Common myeloid progenitor, CD34-positive (primary cell): ENCODE measurements around the gene GIT2.

Experiments used
- CTCF ChIA-PET: fragments of 350-600 bp; sonication (Branson Sonifier 250); formaldehyde crosslinking; loops from one replicate; lab custom pipeline; 2021; ENCODE audit warnings: antibody characterized with exemption; lab: Charles Lee
- POLR2A ChIA-PET: fragments of 350-600 bp; sonication (Branson Sonifier 250); formaldehyde crosslinking; loops from one replicate; lab custom pipeline; 2021; ENCODE audit warnings: antibody characterized with exemption; lab: Charles Lee
- DNase-seq, 3 donors: peaks; one replicate each; pipeline versions ENCODE4 v3.0.0 to v3.0.0-alpha.2; 2013
- H3K27ac ChIP-seq, 2 experiments: 1 replicate in 1 of 2; 2 replicates in 1 of 2; pipeline ENCODE4 v1.7.0; 2013; ENCODE audit warnings: inconsistent platforms in 2 of 2, low read length in 2 of 2, mild to moderate bottlenecking in 2 of 2, low read depth in 1 of 2, moderate library complexity in 1 of 2; ENCODE audit not compliant: severe bottlenecking in 2 of 2, insufficient read depth in 1 of 2, poor library complexity in 1 of 2
- H3K27me3 ChIP-seq, 5 experiments: replicated peaks in 2 of 5; 1 replicate in 3 of 5; 2 replicates in 2 of 5; pipeline versions ENCODE4 v1.6.1 to v1.7.0; 2013; ENCODE audit warnings: low read length in 4 of 5, mild to moderate bottlenecking in 2 of 5, moderate library complexity in 2 of 5, inconsistent platforms in 1 of 5; ENCODE audit not compliant: insufficient read depth in 5 of 5, control insufficient read depth in 4 of 5
- H3K36me3 ChIP-seq, 4 experiments: 1 replicate in 2 of 4; 2 replicates in 2 of 4; pipeline versions ENCODE4 v1.6.1 to v1.7.0; 2013; ENCODE audit warnings: low read length in 3 of 4, control low read depth in 1 of 4, mild to moderate bottlenecking in 1 of 4; ENCODE audit not compliant: control insufficient read depth in 4 of 4, insufficient read depth in 4 of 4
- H3K4me1 ChIP-seq, 4 experiments: 1 replicate in 3 of 4; 2 replicates in 1 of 4; pipeline versions ENCODE4 v1.6.1 to v1.7.1; 2013; ENCODE audit warnings: low read length in 3 of 4, mild to moderate bottlenecking in 3 of 4, control low read depth in 1 of 4, inconsistent platforms in 1 of 4, moderate library complexity in 1 of 4; ENCODE audit not compliant: control insufficient read depth in 4 of 4, insufficient read depth in 4 of 4; ENCODE audit errors: control extremely low read depth in 1 of 4
- H3K4me3 ChIP-seq, 7 experiments: 1 replicate in 4 of 7; 2 replicates in 3 of 7; pipeline versions ENCODE4 v1.5.1 to v1.7.0; 2013; ENCODE audit warnings: mild to moderate bottlenecking in 7 of 7, low read length in 6 of 7, moderate library complexity in 6 of 7, inconsistent platforms in 2 of 7, low read depth in 2 of 7, control low read depth in 1 of 7; ENCODE audit not compliant: insufficient read depth in 4 of 7, control insufficient read depth in 1 of 7; ENCODE audit errors: extremely low read depth in 1 of 7
- H3K9me3 ChIP-seq, 5 experiments: 1 replicate in 4 of 5; 2 replicates in 1 of 5; pipeline versions ENCODE4 v1.6.1 to v1.7.1; 2013; ENCODE audit warnings: low read length in 4 of 5, mild to moderate bottlenecking in 2 of 5, inconsistent platforms in 1 of 5, low read depth in 1 of 5, moderate library complexity in 1 of 5; ENCODE audit not compliant: control insufficient read depth in 4 of 5, insufficient read depth in 2 of 5; ENCODE audit errors: control extremely low read depth in 1 of 5
- WGBS: methylation state at CpG from one replicate; pipeline ENCODE4 v1.1.5; 2013; ENCODE audit not compliant: insufficient coverage; 5-methylcytosine and 5-hydroxymethylcytosine counted together

Gene GIT2

GRCh38 chr12:109968032-109968420 lies 28.1 kb downstream of the GIT2 start:
- no peaks in the 10 kb centered on the region for H3K27me3 ChIP-seq
- H3K27ac ChIP-seq, result peak overlapping the region in 1 of 2 experiments; percentile 62
- peak overlapping the region in 1 of 7 experiments; percentile 4 for H3K4me3 ChIP-seq
- peaks cover 19 to 83% (median 56%) of the 10 kb centered on the region in 4 experiments for H3K36me3 ChIP-seq
- POLR2A ChIA-PET, result no interaction called here
- peak in 2 of 3 donors; percentile 23 to 39 for DNase-seq
- no peaks in the 10 kb centered on the region for H3K9me3 ChIP-seq
- 100% methylated on average over 1 of the region's 2 CpGs for WGBS
- peaks cover 0 to 8% (median 4%) of the 10 kb centered on the region in 4 experiments for H3K4me1 ChIP-seq
- CTCF ChIA-PET, result interaction anchor here (0.6 to 0.8 kb wide), 2 partner anchors 17 to 21 kb away, joined by 3 read pairs; no protein-coding TSS in a partner anchor

- Histone ChIP-seq H3K4me3 (peak overlapping the region in 1 of 7 experiments; percentile 4), H3K9me3 (no peaks in the 10 kb centered on the region), H3K27ac (peak overlapping the region in 1 of 2 experiments; percentile 62), H3K4me1 (peaks cover 0 to 8% (median 4%) of the 10 kb centered on the region in 4 experiments), H3K36me3 (peaks cover 20 to 83% (median 55%) of the 10 kb centered on the region in 4 experiments), H3K27me3 (no peaks in the 10 kb centered on the region)
- WGBS, result 83% methylated on average over 6 of the region's 8 CpGs
- no peak for DNase-seq
- ChIA-PET POLR2A (no interaction called here), CTCF (interaction anchor here (0.6 to 1.1 kb wide), 3 partner anchors 14 to 46 kb away, joined by 3 read pairs; no protein-coding TSS in a partner anchor)
Measured at GRCh38 chr12:109967383-109968031, 28.7 kb downstream of the GIT2 start.

GRCh38 chr12:109966546-109966945 lies 29.6 kb downstream of the GIT2 start:
- ChIA-PET POLR2A (no interaction called here), CTCF (interaction anchor here (1.1 kb wide), 1 partner anchor 15 kb away, joined by 3 read pairs; no protein-coding TSS in a partner anchor)
- Histone ChIP-seq H3K36me3 (peaks cover 24 to 86% (median 59%) of the 10 kb centered on the region in 4 experiments), H3K27ac (no peak overlapping the region), H3K9me3 (no peaks in the 10 kb centered on the region), H3K27me3 (no peaks in the 10 kb centered on the region), H3K4me3 (no peak overlapping the region), H3K4me1 (peaks cover 0 to 8% (median 4%) of the 10 kb centered on the region in 4 experiments)
- DNase-seq, result no peak
- WGBS, result 100% methylated on average over 1 of the region's 4 CpGs

GRCh38 chr12:109963743-109964429 lies 32.3 kb downstream of the GIT2 start:
- H3K4me1 ChIP-seq, result peaks cover 0 to 8% (median 4%) of the 10 kb centered on the region in 4 experiments
- ChIA-PET POLR2A (no interaction called here), CTCF (interaction anchor here (0.6 to 1.8 kb wide), 5 partner anchors 11 to 586 kb away, joined by 3 to 8 read pairs (median 4); no protein-coding TSS in a partner anchor)
- H3K4me3 ChIP-seq, result no peak overlapping the region
- H3K27me3 ChIP-seq, result no peaks in the 10 kb centered on the region
- H3K27ac ChIP-seq, result no peak overlapping the region
- no peaks in the 10 kb centered on the region for H3K9me3 ChIP-seq
- WGBS, result 83% methylated on average over 1 of the region's 4 CpGs
- peaks cover 25 to 85% (median 53%) of the 10 kb centered on the region in 4 experiments for H3K36me3 ChIP-seq
- DNase-seq, result no peak

- no peak for DNase-seq
- no peaks in the 10 kb centered on the region for H3K9me3 ChIP-seq
- CTCF ChIA-PET, result interaction anchor here (0.8 to 1.8 kb wide), 3 partner anchors 11 to 31 kb away, joined by 3 to 8 read pairs (median 5); no protein-coding TSS in a partner anchor
- H3K27ac ChIP-seq, result no peak overlapping the region
- no peaks in the 10 kb centered on the region for H3K27me3 ChIP-seq
- H3K4me3 ChIP-seq, result no peak overlapping the region
- H3K36me3 ChIP-seq, result peaks cover 25 to 87% (median 54%) of the 10 kb centered on the region in 4 experiments
- POLR2A ChIA-PET, result no interaction called here
- peaks cover 0 to 8% (median 4%) of the 10 kb centered on the region in 4 experiments for H3K4me1 ChIP-seq
- WGBS, result 100% methylated on average over 1 of the region's 1 CpG
Measured at GRCh38 chr12:109963330-109963729, 32.8 kb downstream of the GIT2 start.

GRCh38 chr12:109962398-109962797 lies 33.8 kb downstream of the GIT2 start:
- no peak for DNase-seq
- Histone ChIP-seq H3K27ac (no peak overlapping the region), H3K4me3 (no peak overlapping the region), H3K9me3 (no peaks in the 10 kb centered on the region), H3K36me3 (peaks cover 21 to 87% (median 52%) of the 10 kb centered on the region in 4 experiments), H3K4me1 (no peaks in the 10 kb centered on the region), H3K27me3 (no peaks in the 10 kb centered on the region)
- WGBS, result 100% methylated on average over 1 of the region's 3 CpGs
- ChIA-PET POLR2A (no interaction called here), CTCF (interaction anchor here (1.0 to 1.1 kb wide), 2 partner anchors 12 to 34 kb away, joined by 3 read pairs; no protein-coding TSS in a partner anchor)
